T-helper 2 cell treated with Interferon-gamma antibody and Interleukin-4, amounts not matched to agents 100 ng/mL and 5 ng/mL, for 36 hours (primary cell): ENCODE data around the gene VPS35L. TPM values are rescaled to one million over a fixed set of nuclear protein-coding genes. Genes with fewer than 3 reads are reported as not detected.

Experiments
- intact Hi-C: fragments of 100-400 bp; cut with micrococcal nuclease; formaldehyde crosslinking; loops from one replicate; pipeline ENCODE4 v1.15.1; 2023
- total RNA-seq: library from RNA; stranded (reverse); gene quantifications from 2 replicates; pipeline ENCODE4 v1.2.3, GENCODE V29; 2022

VPS35L gene
- total RNA-seq, 1 donor from 2014 or later: 59.5 TPM

DNA sequence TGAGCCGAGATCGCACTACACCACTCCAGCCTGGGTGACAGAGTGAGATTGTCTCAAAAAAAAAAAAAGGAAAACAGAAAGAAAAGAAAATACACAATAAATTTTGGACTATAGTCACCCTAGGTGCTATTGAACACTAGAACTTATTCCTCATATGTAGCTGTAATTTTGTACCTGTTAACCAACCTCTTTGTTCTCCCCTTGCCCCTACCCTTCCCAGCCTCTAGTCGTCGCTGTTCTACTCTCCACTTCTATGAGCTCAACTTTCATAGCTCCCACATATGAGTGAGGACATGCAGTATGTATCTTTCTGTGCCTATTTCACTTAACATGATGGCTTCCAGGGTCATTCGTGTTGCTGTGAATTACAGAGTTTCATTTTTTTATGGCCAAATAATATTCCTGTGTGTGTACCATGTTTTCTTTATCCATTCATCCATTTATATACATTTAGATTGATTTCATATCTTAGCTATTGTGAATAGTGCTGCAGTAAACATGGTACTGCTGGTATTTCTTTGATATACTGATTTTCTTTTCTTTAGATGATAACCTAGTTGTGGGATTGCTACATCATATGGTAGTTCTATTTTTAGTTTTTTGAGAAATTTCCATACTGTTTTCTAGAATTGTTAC is 28.3 kb downstream of the VPS35L start:
- intact Hi-C loops: no loop called here

DNA sequence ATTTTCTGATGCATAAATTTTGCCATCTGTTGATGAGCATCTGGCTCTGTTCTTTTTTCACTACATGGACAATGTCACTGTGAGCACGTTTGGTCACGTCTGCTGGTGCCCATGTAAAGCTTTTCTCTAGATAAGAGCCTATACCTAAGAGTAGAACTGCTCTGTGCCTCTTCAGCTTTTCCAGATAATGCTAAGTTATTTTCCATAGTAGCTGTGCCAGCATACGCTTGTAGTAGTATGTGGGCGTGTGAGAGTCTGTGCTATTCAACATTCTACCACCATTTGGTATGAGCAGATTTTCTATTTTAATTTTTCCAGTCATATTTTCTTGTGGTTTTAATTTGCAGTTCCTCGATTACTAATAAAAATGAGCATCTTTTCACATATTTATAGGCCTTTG is 33.2 kb downstream of the VPS35L start:
- intact Hi-C loops: no loop called here

DNA sequence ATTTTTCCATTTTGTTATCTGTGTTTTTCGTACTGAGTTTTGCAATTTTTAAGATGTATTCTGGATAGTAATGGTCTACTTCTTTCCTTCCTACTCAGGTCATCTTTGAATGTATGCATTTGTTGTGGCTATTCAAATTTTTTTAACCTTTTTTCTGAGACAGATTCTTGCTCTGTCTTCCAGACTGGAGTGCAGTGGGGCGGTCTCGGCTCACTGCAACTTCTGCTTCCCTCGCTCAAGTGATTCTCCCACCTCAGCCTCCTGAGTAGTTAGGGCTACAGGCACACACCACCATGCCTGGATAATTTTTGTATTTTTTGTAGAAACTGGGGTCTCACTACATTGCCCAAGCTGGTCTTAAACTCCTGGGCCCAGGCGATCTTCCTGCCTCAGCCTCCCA is 33.6 kb downstream of the VPS35L start:
- intact Hi-C loops: no loop called here

DNA sequence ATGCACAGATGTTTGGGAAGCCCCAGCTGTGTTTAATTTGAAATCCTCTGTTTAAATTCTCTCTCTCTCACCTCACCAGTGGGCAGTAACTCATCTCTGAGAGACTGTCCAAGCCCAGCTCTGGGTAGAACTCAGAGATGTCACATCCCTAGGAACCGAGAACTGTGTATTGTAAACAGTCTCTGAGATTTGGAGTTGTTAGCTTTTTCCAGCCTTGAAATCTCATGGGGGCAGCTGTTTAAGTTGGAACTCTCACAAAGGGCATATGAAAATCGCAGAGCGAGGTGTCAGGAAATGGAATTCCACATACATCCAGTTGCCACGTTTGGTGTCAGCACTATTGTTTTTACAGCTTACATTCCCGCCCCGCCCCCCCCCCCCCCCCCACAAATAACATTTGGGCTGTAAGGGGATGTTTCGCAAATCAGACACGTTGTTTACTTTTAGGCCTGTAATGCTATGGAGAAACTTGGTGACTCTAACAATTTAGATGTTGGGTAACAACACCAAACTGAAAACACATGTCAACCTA is 34.3 kb downstream of the VPS35L start:
- intact Hi-C loops: no loop called here

DNA sequence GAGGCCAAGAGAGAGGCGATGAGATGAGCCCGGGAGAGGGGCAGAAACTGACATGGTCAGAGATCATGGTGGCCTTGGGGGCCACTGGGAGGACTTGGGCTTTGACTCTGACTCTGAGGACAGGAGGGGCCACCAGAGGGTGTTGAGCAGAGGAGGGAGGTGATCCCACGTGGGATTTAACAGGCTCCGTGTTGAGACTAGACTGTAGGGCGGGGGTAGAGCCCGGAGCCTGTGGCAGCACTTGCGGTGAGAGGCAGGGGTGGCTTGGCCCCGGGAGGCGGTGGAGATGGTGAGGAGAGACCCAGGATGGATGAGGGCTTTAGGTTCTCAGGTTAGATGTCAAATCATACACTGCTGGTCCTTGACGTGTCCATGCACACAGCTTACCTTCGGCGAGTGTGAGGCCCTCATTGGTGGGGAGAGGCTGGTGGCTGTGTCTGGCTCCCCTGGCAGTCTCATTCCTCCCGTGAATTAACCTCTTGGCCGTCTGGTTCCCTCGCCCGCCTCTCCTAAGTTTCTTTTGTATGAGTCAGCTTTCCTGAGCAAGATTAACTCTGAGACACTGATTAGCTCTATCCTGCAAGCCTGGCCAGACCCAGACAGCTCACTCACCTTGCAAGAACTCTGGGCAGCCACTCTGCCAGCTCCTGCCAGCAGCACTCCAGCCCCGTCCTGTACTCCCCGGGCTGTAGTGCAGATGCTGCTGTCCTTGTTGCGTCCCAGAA is 39.7 kb downstream of the VPS35L start:
- intact Hi-C loops: no loop called here

DNA sequence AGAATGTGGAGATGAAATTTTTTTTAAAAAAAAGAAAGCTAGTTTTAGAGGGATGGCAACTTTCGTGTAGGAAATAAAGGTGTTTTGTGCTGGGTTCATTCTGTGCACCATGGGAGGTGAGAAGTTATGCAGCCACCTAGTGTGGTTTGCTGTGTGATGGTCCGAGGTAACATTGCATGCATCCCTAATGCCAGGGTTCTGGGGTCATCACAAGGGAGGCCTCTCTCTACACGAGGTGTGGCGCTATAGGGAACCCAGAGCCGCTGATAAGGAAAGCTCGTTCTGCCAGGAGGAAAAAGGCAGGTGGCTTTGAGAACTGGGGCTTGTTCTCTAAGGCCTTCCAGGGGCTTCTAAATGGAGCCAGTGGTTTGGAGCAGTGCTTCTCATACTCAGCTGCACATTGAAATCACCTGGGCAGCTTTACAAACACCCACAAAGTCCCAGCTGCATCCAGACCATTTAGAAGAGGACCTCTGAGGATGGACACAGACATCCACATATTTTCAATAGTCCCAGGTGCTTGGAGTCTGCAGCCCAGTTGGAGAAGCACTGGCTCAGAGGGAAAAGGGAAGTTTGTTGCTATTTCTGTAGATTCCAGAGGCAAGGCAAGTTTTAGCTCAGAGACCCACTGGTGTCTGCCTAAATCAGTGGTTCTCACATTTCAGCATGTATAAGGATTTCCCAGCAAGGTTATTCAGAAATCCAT is 43.5 kb downstream of the VPS35L start:
- intact Hi-C loops: no loop called here

DNA sequence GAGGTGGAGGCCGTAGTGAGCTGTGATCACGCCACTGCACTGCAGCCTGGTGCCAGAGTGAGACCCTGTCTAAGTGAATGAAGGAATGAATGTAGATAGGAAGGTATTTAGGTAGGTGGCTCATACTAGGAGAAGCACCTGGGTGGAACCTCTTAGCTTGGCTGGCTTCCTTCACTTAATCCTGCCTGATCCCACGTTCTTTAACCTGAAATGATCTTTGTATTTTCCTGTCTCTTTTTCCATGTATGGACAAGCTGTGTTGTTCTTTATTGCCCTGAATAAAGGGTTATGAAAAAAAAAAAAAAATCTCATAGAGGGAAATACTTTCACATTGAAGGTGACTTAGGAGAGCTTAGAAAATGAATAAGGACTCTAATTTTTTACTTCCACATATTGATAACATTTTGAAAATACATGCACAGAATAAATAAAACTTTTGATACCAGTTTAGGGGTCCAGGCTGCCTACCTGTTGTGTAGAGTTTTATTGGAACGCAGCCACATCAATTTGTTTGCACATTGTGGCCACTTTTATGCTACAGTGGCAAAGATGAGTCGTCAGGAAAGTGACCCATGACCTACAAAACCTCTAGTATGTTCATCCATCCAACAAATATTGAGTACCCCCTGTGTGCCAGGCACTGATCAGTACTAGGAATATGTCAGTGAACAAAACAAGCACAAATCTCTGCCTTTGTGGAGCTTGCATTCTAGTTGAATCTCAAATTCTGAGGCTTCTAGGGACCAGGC is 44.6 kb downstream of the VPS35L start:
- intact Hi-C loops: loop anchor here (5.0 kb wide), 1 partner anchor 117 kb away; the partner anchor contains the start of genes IQCK and KNOP1

DNA sequence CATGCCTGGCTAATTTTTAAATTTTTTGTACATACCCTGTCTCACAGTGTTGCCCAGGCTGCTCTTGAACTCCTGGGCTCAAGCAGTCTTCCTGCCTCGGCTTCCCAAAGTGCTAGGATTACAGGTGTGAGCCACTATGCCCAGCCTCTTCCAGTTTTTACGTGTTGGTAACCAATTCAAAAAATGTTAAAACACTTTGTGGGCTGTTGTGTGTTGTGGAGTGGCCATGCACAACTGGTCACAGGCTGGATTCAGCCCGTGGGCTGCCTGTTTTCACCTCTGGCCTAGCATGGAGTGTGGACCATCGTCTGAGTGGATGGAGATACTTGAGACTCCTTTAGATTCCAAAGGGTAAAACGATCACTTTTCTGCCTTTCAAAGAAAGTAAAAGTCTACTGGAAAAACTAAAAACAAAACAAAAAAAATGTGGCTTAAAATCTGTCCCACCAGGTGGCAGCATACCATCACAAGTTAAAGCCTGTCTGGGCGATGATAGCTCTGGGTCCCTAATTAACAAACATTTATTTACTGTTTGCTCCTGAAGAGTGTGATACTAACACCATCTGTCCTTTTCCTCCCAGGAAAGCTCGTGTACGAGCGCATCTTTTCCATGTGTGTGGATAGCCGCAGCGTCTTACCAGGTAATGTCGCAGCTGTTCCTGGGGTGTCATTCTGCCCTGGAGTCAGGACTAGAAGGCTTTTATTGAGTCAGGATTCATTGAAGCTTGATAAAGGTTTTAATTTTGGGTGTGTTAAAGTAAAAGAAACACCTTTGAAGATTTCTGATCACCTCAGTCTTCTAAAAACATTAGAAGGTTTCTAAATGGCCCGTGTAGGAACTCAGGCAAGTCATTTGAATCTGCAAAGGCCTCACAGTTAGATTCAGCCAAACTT is 45.8 kb downstream of the VPS35L start:
- intact Hi-C loops: loop anchor here (1.0 to 5.0 kb wide), 2 partner anchors 116 to 285 kb away; partner anchors contain the start of genes IQCK and KNOP1

DNA sequence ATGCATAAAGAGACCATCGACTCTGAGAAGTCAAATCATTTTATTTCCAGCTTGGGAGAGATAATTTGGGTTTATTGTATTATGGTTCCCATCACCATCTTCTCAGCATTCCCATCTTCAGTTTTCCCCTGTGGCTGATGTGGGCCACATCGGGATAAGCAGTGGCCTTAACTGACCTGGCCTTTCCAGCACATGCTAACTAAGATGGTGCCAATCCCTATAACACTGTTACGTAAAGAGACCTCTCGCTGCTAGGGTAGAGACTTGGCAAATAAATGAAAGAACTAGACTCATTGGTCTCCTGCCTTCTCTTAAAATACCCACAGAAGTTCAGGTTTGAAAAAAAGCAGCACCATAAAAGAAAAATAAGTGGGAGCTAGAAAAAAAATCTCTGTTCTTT is 49.4 kb downstream of the VPS35L start:
- intact Hi-C loops: loop anchor here (5.0 kb wide), 1 partner anchor 112 kb away; the partner anchor contains the start of genes IQCK and KNOP1

DNA sequence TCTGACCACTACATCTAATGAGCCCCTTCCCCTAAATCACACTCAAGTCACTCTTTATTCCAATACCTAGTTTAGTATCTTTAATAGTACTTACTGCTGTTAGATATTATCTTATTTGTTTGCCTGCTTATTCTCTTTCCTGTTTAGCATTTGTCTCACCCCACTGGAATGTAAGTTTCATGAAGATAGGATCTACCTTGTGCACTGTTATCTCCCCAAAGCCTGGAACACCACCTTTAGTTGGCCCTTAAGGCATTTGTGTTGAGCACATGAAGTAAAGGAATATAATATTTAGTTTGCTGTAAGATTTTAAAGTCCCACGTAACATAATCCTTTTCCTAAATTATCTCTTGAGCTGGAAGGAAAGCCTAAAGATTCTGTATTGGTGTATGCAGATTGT is 50.2 kb downstream of the VPS35L start:
- intact Hi-C loops: no loop called here

DNA sequence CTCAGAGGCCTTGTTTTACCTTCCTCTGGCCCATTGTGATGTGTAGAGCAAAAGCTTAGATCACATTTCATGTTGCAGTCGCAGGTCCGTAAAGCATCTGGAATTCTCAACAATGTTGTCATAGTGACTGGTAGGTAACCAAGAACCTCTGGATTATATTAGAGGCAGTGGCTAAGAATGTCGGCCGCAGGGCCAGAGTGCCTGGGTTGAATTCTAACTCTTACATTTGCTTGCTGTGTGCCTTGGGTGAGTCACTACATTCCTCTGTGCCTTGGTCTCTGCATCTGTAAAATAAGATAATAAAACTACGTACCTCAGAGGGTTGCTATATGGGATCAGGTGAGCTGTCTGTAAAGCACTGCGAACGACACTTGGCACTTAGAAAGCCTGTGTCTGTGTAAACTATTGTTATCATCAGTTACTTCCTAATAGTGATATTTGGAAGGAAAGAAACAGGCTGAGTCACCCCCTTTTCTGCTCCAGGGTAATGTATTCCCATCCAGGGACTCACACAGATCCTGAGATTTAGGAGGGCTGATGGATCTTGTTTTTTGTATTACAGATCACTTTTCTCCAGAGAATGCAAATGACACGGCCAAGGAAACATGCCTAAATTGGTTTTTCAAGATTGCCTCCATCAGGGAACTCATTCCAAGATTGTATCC is 52.2 kb downstream of the VPS35L start:
- intact Hi-C loops: no loop called here

DNA sequence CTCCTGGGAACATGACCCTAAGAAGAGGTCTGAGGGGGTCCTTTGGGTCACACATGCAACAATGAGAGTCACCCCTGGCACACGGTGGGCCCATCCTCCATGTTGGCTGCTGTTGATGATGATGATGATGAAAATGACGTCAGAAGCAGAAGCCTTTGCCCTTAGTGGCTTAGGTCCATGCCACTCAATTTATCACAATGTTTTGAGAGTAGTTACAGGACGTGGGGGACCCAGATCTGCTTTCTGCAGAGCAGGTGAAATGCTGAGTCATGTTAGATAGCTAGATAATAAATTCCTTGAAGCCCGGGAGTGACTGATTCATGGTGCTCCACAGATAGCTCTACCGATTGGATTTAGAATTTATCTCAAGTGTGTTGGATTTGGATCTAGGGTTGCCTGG is 53.9 kb downstream of the VPS35L start:
- intact Hi-C loops: no loop called here

DNA sequence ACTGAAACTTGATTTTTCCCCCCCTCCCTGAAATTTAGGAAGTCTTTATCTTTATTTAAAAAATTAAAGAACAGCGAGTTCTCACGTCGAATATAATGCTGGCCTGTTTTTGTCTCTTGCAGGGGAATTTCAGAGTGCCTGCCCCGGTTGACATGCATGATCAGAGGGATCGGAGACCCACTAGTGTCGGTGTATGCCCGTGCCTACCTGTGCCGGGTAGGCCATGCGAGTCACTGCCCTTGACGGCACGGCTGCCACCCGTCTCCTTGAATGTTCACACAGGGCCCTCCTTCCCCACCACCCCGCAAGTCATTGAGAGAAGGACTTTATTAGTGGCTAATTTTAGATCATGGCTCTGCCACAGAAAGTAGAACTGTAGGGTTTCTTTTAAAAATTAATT is 54.7 kb downstream of the VPS35L start:
- intact Hi-C loops: no loop called here

DNA sequence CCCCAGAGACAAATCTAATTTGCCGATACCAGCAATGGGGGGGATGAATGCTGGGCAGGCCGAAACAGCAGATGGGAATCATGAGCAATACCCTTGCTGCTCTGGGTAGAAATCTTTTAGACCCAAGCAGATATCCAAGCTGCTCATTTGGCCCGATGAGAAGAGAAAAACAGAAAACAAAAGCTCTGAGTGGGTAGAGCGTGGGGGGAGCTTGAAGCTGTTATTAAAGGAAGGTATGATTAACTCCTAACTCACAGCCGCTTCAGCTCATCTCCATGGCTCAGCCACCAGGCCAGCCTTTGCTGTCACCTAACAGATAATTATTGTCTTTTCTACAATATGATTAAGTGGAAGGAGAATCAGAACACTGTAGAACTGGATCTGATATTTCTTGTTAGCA is 58.3 kb downstream of the VPS35L start:
- intact Hi-C loops: no loop called here

DNA sequence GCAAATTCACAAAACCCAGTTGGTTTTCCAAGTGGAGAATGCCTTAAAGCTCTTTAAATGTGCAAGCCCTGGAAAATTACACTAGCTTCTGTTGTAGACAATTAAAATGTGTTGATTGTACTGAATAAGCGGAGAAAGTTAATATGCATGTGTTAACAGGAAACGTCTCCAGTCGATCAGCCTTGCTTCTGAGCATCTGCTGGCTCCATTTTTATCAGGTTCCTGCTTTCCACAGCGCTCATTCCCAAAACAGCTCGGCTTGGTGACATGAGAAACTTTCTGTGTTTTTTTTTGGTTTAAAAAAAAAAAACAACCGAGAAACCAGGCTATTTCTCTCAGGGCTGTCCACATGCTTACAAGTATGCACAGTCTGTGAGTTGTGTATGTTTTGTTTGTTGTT is 60.7 kb downstream of the VPS35L start:
- intact Hi-C loops: no loop called here

DNA sequence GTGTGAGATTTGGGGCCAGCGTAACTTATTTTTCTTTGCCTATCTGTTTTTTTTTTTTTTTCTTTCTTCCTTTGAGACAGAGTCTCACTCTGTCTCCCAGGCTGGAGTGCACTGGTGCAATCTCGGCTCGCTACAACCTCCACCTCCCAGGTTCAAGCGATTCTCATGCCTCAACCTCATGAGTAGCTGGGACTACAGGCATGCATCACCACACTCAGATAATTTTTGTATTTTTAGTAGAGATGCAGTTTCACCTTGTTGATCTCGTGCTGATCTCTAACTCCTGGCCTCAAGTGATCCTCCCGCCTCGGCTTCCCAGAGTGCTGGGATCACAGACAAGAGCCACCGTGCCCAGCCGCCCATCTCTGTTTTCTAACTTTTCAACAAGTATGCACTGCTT is 63.4 kb downstream of the VPS35L start:
- intact Hi-C loops: no loop called here

DNA sequence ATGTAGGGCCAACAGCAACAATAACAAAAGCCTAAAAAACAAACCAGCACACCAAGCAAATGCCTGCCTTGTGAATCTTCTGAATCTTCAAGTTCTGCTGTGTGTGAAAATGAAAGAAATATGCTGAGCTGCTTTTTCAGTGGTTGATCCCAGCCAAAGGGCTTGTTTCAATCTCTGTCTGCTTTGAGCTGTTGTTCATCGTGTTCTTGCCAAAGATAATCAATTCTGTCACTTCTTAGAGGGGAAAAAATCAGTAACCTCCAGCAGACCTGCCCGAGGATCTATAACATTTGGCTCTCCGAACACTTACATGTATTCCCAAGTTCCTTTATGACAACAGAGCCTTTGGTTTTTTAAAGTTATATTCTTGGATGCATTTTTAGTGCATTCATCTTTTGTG is 65.9 kb downstream of the VPS35L start:
- intact Hi-C loops: no loop called here

DNA sequence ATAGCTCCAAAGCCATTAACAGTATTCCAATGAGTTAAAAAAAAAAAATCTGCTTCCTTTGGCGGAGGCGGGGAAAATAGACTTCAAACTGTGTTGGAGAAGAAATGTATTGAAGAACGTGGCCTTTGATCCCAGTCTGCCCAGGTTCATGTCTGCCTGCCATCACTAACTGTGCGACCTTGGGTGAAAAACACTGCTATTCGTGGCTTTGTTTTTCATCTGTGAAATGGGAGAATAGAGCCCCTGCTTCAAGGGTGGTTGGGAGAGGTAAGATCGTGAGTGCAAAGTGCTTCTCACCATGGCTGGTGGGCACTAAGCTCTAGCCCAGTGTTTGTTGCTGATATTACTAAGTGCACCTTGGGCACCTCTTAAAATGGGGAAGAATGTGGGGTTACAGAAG is 69.5 kb downstream of the VPS35L start:
- intact Hi-C loops: no loop called here

DNA sequence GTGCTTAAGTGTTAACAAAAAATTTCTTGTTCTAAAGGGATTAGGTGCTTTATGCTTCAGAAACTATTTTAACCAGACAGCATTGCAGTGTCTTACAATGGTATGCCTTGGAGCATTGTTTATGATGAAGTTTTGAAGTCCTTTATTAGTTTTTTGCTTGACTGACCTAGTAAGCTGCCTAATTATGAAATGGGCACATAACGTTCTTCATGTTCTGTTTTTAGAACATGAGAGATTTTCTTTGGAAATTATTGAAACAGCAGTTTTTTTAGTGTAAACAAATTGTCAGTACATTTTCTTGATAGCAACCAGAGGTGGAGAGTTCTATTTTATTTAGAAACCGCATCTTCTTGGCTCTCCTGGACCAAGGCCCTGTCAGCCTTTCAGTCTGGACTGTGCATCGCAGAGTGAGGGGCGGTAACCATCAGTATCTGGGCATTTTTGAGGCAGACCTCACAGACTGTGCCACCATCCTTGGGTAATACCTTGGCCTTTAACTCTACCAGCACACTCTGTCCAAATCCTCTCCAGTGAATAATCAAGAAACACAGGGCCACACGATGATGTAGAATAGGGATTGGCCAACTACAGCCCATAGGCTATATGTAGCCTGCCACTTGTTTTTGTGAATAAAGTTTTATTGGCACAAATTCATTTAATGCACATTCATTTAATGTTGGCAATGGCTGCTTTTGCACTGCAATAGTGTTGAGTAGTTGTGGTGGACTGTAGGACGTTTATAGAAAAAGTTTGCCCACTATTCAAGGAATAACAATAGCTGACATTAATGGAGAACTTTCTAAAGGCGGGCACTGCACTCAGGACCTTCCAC is 81.1 kb downstream of the VPS35L start:
- intact Hi-C loops: no loop called here
